ENCODE results near the gene NME8.

NME8 gene

GRCh38 chr7:37901890-37902524 lies 53.6 kb downstream of the NME8 start:
- no peak for DNase-seq

GRCh38 chr7:37908221-37908788 lies 59.9 kb downstream of the NME8 start:
- DNase-seq, result no peak

GRCh38 chr7:37912756-37913155 lies 64.4 kb downstream of the NME8 start:
- no peak for DNase-seq

GRCh38 chr7:37915438-37915837 lies 67.0 kb downstream of the NME8 start:
- DNase-seq, result no peak

- peak in 1 of 2 donors; percentile 14 for DNase-seq
Measured at GRCh38 chr7:37916017-37916672, 67.7 kb downstream of the NME8 start.

GRCh38 chr7:37916673-37917660 lies 68.6 kb downstream of the NME8 start, which contains the start of gene SFRP4:
Gene SFRP4, minus strand, starts transcription at chr7:37916817. Its CDS starts 280 bp downstream, at chr7:37916537.
- peak in 1 of 2 donors; percentile 6 for DNase-seq

GRCh38 chr7:37918526-37918925 lies 70.1 kb downstream of the NME8 start:
- no peak for DNase-seq

GRCh38 chr7:37920305-37920848 lies 72.0 kb downstream of the NME8 start, which contains the start of gene EPDR1:
Gene EPDR1, plus strand, starts transcription at chr7:37920640. Its CDS starts 300 bp downstream, at chr7:37920940.
- DNase-seq, result peak in 1 of 2 donors; percentile 34

GRCh38 chr7:37920849-37921805 lies 72.7 kb downstream of the NME8 start:
- peak in 1 of 2 donors; percentile 25 for DNase-seq

GRCh38 chr7:37921876-37922275 lies 73.5 kb downstream of the NME8 start:
- no peak for DNase-seq

GRCh38 chr7:37923996-37924395 lies 75.6 kb downstream of the NME8 start:
- DNase-seq, result no peak

- no peak for DNase-seq
Measured at GRCh38 chr7:37924491-37925041, 76.2 kb downstream of the NME8 start.

- no peak for DNase-seq
Measured at GRCh38 chr7:37925620-37926019, 77.2 kb downstream of the NME8 start.

GRCh38 chr7:37927773-37928444 lies 79.5 kb downstream of the NME8 start:
- DNase-seq, result no peak

GRCh38 chr7:37928878-37929277 lies 80.5 kb downstream of the NME8 start:
- DNase-seq, result no peak

GRCh38 chr7:37930226-37930948 lies 82.0 kb downstream of the NME8 start:
- DNase-seq, result no peak

GRCh38 chr7:37932543-37932942 lies 84.1 kb downstream of the NME8 start:
- no peak for DNase-seq

- no peak for DNase-seq
Measured at GRCh38 chr7:37933018-37933566, 84.7 kb downstream of the NME8 start.

GRCh38 chr7:37942934-37943610 lies 94.7 kb downstream of the NME8 start:
- no peak for DNase-seq

Measured in stimulated activated CD4-positive, alpha-beta T cell treated with anti-CD3 and anti-CD28 coated beads, Interleukin-2, amount 100 ng/mL, for 24 hours (primary cell).